Hematopoietic multipotent progenitor cell treated with erythropoietin and hydrocortisone succinate and interleukin-3 and kit ligand, for 4 days (in vitro differentiated cells): Measurements from ENCODE around the gene CFAP157.

Experiments used
- DNase-seq: peaks from one replicate; pipeline ENCODE4 v3.0.0-alpha.2; 2015

Gene CFAP157

DNA sequence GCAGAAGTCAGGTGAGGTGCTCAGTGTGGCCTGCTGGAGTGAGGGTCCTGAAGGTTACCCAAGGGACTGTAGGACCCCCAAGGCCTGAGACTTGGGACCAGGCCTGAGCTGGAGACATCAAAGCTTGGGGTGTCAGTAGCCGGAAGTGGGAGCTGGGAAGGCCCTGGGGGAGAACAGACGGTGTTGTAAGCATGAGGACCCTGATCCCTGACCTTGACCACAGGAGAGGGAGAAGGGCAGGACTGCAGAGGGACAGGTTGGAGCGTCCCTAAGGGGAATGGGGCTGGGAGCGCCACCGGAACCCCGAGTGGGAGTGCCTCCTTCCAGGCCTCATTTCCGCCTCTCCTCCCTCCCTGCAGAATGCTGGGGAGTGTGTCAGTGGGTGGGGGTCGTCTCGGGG lies 9.6 kb downstream of the CFAP157 start:
- no peak for DNase-seq

DNA sequence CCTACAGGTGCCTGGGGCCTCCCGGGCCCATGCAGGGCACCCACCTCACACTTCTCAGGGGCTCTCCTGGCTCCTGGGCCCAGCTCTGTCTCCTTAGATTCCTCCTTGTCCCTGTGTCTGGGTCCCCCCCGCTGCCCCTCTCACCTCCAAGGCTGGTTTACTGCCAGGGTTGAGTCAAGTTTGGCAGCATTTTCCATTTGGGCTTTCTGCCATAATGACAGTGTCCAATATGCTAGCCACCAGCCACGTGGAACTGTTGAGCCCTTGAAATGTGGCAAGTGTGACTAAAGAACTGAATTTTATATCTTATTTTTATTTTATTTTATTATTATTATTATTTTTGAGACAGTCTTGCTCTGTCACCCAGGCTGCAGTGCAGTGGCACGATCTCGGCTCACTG lies 11.0 kb downstream of the CFAP157 start:
- DNase-seq: no peak

DNA sequence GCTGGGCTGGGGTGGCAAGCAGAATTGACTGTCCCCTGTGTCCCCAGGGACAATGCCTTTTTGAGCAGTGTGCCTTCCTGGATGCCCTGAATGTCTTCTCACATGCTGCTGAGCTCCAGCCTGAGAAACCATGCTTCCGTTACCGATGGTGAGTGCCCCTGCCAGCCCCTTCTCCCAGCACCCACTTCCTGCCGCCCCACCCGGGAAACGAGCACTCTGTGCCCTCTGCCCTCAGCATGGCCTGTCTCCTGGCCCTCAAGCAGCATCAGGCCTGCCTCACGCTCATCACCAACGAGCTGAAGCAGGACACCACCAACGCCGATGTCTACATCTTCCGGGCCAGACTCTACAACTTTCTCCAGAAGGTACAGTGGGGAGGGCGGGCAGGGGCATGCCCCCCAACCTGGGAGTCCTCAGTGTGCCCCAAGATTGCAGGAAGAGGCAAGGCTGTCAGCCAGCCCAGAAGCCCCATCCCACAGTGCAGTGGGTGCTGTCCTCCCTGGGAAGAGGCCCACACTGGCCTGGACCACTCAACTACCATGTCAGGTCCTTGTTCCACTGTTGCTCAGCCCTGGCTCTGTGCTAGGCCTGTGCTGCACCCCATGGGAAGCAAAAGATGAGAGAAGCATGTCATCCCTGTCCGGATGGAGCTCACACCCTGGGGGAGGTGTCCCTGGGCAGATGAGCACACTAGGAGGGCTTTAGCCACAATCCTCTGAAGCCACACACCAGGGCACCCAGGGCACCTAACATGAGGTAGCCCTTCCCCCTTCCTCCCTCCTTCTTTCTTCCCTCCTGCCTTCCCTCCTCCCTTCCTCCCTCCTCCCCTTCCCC lies 13.5 kb downstream of the CFAP157 start:
- DNase-seq: no peak

DNA sequence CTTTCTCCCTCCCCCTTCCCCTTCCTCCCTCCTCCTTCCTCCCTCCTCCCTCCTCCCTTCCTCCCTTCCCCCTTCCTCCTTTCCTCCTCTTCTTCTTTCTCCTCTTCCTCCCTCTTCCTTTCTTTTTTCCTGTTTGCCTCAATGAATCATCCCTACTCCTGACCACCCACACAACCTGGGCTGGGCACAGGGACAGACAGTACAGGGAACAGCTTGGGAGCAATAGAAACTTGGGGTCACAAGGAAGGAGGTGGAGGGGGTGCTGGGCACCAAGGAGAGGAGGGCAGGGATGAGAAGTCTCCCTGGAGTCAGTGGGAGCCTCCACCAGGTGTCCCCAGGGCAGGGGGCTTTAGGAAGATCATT lies 14.1 kb downstream of the CFAP157 start:
- no peak for DNase-seq

DNA sequence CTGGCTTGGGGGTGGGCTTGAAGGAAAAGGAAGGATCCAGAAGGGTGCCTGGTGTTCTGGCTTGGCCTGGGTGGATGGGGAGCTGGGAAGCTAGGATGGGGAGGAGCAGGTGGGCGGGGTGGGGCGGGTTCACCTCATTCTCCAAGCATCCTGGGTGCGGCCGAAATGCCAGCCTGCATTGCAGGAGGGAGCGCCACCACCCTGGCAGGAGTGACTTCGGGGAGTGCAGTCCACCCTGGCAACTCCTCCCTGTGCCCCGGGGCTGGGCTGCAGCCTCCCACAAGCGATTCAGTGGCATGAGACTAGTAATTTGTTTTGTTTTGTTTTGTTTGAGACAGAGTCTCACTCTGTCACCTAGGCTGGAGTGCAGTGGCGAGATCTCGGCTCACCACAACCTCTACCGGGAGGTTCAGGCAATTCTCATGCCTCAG lies 14.6 kb downstream of the CFAP157 start:
- no peak for DNase-seq

DNA sequence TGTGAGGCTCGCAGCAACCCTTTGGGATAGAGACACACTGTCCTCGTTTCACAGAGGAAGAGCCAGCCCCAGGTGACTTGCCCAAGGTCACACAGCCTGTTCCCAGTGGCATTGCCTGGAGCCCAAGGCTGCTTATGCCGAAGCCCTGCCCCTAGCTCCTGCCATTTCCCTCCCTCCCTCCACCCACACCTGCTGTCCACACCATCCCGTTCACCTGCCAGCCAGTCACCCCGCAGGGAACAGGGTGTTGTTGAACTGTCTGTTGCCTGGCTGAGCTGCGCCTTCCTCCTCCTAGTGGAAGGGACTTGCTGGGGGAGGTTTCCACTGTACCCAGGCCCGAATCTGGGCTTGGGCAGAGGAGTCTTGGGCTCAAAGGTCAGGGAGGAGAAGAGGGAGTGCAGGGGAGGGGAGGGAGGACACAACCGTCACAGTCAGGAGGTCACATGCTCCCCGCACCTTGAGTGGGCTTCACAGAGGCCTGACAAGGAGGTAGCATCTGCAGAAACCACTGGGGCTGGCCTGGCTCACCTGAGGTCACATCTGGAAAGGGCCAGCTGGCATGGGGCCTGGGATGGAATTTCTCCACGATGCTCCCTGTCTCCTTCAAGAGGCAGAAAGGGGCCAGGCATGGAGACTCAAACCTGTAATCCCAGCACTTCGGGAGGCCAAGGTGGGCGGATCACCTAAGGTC lies 15.4 kb downstream of the CFAP157 start:
- DNase-seq: no peak

DNA sequence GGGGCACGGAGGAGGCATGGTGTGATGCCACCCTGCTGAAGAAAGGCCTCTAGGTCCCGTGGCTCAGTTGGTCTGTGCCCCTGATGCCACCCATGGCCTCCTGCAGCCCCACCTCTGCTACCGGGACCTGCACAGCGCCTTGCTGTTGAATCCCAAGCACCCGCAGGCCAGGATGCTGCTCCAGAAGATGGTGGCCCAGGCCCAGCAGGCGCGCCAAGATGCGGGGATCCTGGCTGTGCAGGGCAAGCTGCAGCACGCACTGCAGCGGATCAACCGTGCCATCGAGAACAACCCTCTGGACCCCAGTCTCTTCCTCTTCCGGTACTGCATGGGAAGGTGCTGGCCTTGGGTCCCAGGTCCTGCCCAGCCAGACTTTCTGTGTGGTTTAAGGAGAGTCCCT lies 16.2 kb downstream of the CFAP157 start:
- no peak for DNase-seq

DNA sequence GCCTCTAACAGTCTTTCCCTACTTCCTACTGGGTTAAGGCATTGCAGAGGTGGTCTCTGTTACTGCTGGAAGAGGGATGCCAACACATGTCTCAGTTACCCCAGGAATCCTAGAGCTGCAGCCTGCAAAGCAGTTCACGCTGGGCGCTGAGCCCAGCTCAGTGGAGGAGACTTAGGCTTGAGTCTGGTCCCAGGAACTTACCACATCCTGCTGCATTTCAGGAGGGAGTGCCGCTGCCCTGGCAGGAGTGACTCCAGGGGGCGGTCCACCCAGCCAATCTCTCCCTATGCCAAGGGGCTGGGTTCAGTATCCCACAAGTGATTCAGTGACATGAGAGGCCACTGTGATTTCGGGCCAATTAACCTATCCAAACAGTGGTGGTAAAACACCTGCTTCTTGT lies 16.7 kb downstream of the CFAP157 start:
- no peak for DNase-seq

DNA sequence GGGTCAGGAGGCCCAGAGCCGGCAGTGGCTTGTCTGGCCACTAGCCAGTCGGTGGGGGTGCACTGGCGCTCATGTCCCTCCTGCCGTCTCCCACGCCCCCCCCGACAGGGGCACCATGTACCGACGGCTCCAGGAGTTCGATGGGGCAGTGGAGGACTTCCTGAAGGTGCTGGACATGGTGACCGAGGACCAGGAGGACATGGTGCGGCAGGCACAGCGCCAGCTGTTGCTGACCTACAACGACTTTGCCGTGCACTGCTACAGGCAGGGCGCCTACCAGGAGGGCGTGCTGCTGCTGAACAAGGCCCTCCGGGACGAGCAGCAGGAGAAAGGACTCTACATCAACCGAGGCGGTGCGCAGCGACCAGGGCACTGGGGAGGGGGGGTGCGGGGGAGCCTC lies 17.2 kb downstream of the CFAP157 start:
- no peak for DNase-seq

DNA sequence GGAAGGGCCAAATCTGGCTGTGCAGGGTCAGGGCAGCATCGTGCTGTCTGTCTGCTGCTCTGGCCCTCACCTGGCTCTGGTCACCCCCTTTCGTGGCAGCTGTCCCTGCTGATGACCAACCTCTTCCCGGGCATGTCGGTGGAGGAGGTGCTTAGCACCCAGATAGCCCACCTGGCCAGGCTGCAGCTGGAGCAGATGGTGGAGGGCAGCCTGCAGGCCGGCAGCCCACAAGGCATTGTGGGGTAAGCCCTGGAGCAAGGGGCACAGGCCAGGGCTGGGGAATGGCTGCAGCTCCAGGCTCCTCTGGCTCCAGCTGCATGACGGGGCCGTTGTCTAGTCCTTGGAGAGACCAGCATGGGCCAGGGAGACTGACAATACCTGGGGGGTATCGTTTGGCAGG lies 20.1 kb downstream of the CFAP157 start:
- no peak for DNase-seq

DNA sequence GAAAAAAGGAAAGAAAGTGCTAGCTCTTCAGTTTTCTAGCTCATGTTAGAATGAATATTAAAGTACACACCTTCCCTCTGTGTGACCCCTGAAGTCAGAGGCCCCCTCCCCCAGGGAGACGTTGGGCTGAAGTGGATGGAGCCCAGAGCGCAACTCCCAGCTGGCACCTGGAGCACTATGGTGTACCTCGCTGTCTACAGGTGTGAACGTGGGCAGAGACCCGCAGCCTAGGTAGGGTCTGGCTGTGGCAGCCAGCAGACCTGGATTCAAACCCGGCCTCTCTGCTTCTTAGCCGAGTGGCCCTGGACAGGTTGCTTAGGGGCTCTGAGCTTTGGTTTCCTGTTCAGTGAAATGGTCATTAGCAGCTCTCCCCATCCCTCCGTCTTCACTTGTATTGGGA lies 22.0 kb downstream of the CFAP157 start:
- DNase-seq: no peak

DNA sequence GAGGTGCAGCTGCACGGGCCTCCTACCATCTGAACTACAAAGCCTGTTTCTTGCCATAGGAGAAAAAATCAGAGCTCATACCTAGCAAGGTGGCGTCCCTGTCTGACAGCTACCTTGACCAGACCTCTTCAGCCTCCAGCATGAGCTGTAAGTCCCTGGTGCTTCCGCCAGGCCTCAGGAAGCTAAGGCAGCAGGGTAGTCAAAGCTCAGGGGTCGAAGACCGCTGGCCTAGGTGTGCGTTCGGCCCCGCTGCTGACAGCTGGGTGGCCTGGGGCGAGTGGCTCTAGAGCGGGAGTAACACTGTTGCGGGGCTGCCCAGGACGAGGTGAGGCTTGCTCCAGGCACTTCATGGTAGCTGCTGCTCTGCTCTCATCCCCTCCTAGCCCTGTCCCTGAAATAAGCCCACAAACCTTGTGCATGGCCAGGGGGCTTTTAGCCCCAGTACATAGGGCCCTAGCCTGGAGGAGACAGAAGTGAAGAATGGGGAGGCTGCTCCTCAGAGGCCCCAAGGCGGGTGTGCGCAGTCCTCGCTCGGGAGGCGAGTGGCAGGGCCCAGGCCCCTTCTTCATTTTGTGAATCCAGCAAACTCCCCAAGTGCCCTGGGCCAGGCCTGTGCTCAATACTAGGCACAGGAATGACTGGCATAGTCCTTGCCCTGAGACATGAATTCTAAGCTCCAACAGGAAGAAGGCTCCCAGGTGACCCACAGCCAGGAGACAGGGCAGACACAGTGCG lies 22.9 kb downstream of the CFAP157 start:
- no peak for DNase-seq

DNA sequence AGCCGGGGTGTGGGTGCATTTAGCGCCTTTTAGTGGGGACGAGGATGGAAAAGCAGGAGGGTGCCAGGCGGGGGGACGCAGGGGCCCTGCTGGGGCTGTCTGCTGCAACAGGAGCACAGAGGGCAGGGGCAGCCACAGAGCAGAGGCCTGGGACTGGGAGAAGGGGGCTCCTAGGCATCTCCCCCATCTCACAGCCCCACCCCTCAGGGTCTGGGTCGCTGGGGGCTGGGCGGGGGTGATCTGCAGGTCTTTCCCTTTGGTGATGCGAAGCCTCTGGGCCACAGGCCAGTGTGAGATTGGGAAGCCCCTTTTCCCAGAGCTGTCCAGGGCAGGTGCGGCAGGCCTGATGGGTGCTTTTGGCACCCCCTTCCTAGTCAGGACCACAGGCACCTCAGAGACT lies 23.5 kb downstream of the CFAP157 start:
- no peak for DNase-seq

DNA sequence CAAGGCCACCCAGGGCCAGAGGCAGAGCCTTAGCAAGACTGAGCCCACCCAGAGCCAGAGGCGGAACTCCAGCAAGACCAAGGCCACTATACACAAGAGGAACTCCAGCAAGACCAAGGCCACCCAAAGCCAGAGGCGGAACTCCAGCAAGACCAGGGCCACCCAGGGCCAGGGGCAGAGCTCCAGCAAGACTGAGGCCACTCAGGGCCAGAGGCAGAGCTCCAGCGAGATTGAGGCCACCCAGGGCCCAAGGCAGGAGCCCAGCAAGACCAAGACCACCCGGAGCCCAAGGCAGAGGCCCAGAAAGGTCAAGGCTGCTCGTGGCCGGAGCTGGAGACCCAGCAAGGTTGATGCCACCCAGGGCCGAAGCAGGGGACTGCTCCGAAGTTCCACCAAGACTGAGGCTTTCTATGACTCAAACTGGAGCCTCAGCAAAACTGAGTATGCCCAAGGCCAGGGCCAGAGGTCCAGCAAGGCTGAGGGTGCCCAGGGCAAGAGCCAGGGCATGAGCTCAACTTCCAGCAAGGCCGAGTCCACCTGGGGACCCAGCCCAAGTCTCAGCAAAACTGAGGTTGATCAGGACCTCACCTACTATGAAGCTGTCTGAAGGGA lies 24.1 kb downstream of the CFAP157 start:
- no peak for DNase-seq

DNA sequence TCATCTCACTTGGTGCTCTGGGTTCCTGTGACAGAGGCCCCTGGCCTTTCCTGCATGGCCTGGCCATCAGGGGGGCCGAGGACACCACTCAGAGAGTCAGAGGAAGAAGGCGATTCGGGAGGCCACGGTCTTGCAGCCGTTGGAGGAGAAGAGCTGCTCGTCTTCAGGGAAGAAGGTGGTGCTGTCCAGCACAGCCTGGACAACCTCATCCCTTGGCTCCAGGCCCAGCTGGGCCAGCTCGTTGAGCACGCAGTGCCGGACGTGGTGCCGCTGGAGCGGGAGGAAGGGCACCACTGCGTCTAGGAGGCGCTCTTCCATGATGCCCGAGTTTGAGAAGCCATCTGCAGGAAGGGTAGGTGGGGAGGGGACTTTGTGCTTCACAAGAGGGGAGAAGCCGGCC lies 25.1 kb downstream of the CFAP157 start:
- no peak for DNase-seq

DNA sequence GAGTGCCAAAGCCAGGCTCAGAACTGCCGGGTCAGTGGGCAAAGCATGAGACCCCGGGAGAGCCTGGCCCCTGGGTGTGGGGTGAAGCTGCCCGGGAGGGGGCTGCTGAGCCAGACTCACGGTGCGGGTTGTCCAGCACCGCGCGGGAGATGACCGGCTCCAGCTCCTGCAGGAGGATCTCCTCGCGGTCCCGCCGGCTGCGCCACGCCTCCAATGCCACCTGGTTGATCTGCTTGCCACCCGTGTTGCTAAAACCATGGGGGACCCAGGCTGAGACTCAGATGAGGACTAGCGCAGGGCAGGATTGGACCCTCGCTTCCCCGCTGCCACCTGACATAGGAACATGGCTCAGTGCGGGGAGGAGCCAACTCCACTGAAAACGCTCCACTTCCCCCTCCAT lies 25.7 kb downstream of the CFAP157 start:
- no peak for DNase-seq

DNA sequence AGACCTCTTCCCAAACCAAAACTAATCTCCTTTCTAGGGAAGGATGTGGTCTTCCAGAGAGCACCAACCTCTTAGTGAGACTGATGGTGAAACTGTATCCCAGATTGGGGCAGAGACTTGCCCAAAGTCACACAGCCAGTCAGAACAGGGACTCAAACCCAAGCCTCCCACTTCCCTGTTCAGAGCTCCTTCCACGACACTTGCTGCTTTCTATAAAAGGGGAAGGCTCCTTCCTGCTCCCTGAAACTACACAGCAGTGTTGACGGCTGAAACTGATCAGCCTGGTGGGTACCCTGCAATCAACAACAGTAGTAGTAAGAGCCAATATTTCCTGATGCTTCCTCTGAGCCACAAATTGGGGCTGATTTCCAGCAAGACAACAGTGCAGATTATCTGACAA lies 26.8 kb downstream of the CFAP157 start:
- DNase-seq: no peak

DNA sequence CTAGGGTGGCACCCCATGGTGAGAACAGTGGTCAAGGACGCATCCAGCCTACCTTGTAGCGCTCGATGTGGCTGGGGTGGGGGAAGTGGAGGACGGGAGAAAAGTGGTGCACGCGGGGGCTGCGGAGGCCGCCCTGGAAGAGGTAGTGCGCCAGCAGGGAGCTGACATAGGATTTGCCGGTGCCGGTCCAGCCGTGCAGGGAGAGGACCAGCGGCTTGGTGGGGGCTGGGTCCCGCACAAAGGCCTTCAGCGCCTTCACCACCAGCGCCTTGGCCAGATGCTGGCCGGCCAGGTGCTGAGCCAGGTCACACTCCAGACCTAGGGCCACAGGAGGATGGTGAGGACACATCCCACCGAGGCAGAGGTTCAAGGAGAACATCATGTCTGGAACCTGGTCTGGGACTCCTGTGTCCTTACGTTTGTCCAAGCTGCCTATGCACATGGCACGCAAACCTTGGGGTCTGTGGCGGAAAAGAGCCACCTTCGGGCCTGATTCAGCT lies 27.5 kb downstream of the CFAP157 start:
- no peak for DNase-seq

DNA sequence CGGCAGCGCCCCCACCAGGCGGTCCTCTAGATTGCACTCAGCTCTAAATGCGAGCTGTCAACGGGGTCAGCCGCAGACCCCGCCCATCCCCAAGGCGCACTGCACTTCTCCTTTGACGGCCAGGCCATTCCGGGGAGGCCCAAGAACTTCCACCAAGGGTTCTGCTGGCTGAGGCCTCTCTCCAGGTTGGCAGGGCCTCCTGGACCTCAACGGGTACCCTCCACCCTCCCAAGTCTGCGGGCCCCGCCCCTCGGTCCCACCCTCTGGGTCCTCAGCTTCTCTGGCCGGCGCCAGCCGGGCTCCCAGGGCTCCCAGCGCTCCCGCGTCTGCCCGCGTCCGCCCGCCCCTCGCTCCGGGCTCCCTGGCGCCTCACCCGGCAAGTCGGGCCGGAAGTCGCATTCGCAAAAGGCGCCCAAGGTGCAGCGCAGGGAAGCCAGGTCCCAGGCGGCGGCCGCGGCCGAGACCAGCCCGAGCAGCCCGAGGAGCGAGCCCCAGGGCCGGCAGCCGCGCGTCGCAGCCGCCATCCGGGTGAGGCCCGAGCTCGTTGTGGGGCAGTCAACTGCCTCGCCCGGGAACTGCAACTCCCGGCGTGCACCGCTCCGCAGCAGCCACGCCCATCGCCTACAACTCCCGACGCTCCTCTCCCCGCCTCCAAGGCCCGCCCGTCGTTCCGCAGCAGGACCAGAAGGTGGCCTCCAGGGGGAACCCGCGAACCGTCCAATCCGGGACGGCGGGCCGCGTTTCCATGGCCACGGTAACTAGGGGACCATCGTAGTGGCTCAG lies 28.1 kb downstream of the CFAP157 start, which contains the start of gene TOR2A:
TSS of gene TOR2A (minus strand) at position 548 of the 783 bp plus-strand sequence. CDS start at position 524, 24 bp downstream.
- peak; percentile 99 for DNase-seq

DNA sequence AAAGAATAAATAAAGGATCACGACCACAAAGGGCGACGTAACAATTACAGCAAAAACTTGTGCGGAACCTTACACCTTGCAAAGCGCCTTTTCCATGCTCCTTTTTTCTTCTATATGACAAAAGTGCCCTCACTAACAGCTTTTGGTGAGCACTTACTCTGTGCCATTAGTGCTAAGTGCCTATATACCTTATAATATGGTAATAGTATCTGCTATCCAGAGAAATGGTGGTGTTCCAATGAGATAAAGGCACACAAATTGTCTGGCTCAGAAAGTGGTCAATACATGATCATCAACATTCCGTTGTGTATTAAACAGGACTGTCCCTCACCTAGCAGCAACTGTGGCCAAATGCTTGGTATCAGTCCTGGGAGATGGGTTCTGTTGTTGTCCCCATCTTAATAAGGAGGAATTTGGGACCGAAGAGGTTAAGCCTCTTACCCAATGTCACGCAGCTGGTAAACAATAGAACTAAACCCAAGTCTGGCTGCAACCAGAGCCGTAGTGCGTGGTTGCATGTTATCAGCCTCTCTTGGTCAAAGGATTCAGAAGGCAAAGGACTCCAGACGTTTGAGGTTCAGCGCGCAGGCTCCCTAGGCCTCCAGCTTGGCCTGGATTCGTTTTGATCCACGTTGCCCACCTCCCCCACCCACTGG lies 28.9 kb downstream of the CFAP157 start:
- no peak for DNase-seq

DNA sequence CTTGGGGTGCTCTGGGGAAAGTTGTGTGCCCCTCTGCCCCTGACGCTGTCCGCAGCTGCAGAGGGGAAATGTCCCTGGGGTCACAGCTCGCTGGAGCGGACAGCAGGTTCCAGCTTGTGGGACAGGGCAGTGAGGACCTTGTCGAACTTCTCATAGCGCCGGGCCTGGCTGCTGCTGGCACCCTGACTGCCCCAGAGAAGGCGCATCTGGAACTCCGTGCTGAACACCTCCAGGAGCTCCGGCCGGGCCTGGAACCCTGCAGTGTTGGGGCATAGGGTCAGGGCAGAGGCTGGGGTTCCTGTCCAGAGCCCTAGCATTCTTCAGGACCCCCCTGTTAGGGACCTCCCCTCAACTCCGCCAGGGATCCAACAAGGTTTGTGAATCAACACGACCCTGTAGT lies 31.9 kb downstream of the CFAP157 start:
- no peak for DNase-seq
